Activated CD8-positive, alpha-beta memory T cell treated with anti-CD3 and anti-CD28 coated beads for 36 hours (primary cell): ENCODE data around the gene SDR42E2. TPM values are rescaled to one million over a fixed set of nuclear protein-coding genes. Genes with fewer than 3 reads are reported as not detected.
"Not testable (repeated sequence)": the region's sequence is repeated elsewhere in the genome, so short reads cannot be mapped to it uniquely, and the experiment has no call there.

Experiments used
- CTCF ChIA-PET: fragments of 350-600 bp; sonication (Branson Sonifier 250); formaldehyde crosslinking; loops from one replicate; lab custom pipeline; 2021; ENCODE audit warnings: antibody characterized with exemption; lab: Charles Lee
- POLR2A ChIA-PET: fragments of 350-600 bp; sonication (Branson Sonifier 250); formaldehyde crosslinking; loops from one replicate; lab custom pipeline; 2021; ENCODE audit warnings: antibody characterized with exemption; lab: Charles Lee
- total RNA-seq, 2 experiments: library from RNA; stranded (reverse); gene quantifications; one replicate each; pipeline ENCODE4 v1.2.3, GENCODE V29; 2021

Gene SDR42E2
- not detected for total RNA-seq

DNA sequence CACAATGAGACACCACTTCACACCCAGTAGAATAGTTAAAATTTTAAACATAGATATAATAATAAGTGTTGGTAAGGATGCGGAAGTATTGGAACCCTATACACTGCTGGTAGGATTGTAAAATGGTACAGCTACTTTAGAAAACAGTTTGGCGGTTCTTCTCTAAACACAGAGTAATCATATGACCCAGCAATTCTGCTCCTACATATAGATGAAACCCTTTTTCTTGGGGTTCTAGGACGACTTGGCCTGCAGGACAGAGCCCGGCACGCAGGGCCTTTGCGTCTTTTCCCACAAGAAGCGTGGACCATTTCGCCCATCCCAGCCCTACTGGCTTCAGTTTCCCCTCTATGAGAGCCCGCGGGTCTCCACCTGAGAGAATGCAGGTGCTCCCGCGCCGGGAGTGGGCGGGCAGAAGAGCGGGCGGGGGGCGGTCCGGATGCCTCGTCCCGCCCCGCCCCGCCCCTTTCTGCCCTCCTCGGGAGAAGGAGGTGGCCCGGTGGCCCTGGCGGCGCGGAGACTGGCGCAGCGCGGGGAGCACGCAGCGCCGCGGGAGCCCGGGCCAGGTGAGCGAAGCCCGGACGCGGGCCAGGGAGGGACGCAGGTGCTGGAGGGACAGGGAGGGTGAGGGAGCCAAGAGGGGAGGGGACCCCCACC is at the start of gene SDR42E2:
TSS of gene SDR42E2 (plus strand) at position 508 of the 657 bp plus-strand sequence. CDS start 3,077 bp downstream, outside the sequence.
- CTCF ChIA-PET = no interaction called here

GRCh38 chr16:22116095-22116700 is 46.1 kb upstream of the SDR42E2 start:
- ChIA-PET CTCF (no interaction called here), POLR2A (no interaction called here)

More for the DNA sequence above, at the start of gene SDR42E2:
- POLR2A ChIA-PET = no interaction called here

- POLR2A ChIA-PET = no interaction called here
- CTCF ChIA-PET = no interaction called here
Observed at GRCh38 chr16:22117609-22118008, 44.7 kb upstream of the SDR42E2 start.

DNA sequence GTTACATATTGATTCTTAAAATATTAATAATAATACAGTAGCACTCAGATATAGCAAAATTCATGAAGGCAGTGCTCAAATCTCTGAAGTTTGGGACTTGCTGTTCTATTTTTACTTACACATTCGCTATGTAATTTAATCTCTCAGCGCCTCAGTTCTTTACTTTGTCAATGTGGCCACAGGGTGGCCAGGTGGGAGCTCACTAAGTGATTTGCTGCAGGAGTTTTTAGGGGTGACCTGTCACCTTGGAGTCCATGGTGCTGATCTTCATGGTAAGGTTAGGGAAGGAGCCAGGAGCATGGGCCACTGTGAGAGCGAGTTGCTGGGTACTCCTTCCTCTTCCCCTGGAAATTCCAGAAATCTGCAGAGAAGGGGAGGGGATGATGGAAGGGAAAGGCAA is 41.9 kb upstream of the SDR42E2 start:
- ChIA-PET CTCF (no interaction called here), POLR2A (interaction anchor here (0.6 kb wide), 1 partner anchor 22 kb away, joined by 3 read pairs; no protein-coding TSS in a partner anchor)

DNA sequence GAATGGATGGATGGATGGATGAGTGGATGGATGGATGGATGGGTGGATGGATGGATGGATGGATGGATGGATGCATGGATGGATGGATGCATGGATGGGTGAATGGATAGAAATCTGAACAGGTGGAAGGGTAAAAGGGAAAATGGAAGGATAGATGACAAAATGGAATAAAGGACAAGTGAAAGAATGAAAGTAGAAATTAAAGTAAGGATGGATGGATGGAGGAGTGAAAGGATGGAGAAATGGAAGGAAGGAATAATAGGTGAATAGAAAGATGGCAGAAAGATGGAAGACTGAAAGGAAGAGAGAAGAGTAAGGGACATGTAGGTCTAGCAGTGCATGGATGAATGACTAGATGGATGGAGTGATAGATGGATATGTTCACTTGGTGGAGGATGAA is 40.1 kb upstream of the SDR42E2 start:
- ChIA-PET CTCF (interaction anchor here (0.9 kb wide), 1 partner anchor 20 kb away, joined by 3 read pairs; no protein-coding TSS in a partner anchor), POLR2A (no interaction called here)

- POLR2A ChIA-PET = no interaction called here
Observed at GRCh38 chr16:22123146-22123545, 39.2 kb upstream of the SDR42E2 start.

GRCh38 chr16:22123759-22124490 is 38.4 kb upstream of the SDR42E2 start:
- ChIA-PET CTCF (no interaction called here), POLR2A (no interaction called here)

More at GRCh38 chr16:22123146-22123545, 39.2 kb upstream of the SDR42E2 start:
- CTCF ChIA-PET = no interaction called here

- CTCF ChIA-PET = no interaction called here
- POLR2A ChIA-PET = no interaction called here
Observed at GRCh38 chr16:22124583-22125284, 37.6 kb upstream of the SDR42E2 start.

GRCh38 chr16:22126037-22126558 is 36.2 kb upstream of the SDR42E2 start:
- ChIA-PET POLR2A (no interaction called here), CTCF (no interaction called here)

DNA sequence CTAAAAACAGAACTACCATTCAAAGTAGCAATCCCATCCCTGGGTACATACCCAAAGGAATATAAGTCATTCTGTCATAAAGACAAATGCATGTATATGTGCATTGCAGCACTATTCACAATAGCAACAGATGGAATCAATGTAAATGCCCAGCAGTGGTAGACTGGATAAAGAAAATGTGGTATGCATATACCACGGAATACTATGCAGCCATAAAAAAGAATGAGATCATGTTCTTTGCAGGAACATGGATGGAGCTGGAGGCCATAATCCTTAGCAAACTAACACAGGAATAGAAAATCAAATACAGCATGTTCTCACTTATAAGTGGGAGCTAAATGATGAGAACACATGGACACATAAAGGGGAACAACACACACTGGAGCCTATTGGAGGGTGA is 33.8 kb upstream of the SDR42E2 start:
- POLR2A ChIA-PET, CTCF ChIA-PET: not testable (repeated sequence)

- POLR2A ChIA-PET = no interaction called here
Observed at GRCh38 chr16:22130528-22130927, 31.8 kb upstream of the SDR42E2 start.

DNA sequence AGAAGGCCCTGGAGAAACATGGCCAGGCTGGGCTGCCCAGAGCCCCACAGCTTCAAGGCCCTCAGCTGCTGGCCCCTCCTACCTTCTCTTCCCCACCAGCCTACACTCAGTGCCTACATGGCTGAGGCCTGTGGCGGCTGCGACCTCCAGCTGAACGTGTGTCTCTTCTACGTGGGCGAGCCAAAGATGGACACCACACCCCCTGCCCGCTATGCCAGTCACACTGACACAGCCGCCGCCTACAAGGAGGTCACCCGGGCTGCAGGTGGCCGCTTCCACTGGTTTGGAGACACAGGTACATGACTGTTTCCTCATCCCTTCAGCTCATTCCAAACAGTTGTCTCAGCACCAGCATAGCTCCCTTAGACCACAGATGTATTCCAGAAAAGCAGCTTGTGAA is 29.5 kb upstream of the SDR42E2 start:
- CTCF ChIA-PET = no interaction called here
- POLR2A ChIA-PET = interaction anchor here (0.7 kb wide), 1 partner anchor 22 kb away, joined by 4 read pairs; no protein-coding TSS in a partner anchor

More at GRCh38 chr16:22130528-22130927, 31.8 kb upstream of the SDR42E2 start:
- CTCF ChIA-PET = no interaction called here

DNA sequence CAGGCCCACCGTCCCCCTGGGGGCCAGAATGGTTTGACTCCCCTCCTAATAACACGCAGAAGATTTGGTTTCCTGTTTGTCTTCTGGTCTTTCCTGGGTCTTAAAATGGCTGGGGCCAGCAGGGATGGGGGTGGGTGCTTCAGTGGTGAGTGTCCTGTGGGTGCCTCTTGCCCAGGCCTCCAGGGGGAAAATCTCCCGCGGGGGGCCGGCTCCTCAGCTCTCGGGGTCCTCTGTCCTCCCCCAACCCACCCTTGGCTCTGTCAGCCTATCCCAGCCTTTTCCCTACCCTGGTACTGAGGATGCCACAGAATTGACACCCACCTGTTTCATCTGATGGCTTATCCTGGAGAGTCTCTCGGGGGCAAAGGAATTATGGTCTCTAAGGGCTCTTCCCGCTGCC is 23.8 kb upstream of the SDR42E2 start:
- ChIA-PET POLR2A (no interaction called here), CTCF (no interaction called here)

GRCh38 chr16:22139008-22139407 is 23.3 kb upstream of the SDR42E2 start:
- POLR2A ChIA-PET = no interaction called here
- CTCF ChIA-PET = no interaction called here

DNA sequence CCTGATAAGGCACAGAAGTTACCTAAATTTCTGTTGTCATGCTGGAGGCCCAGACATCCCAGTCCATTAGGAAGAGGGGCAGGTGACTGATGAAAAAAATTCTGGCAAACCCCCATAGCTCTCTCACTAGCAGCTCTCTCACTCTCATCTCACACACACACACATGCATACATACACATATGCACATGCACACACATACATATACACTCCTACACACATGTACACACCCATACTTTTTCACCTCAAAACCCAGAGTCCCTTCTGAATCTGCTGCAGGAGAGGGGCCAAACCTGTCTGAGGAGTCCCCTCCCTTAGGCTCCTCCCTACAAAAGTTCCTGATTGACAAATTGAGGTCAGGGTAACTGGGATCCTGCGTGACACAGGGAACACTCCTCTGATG is 22.6 kb upstream of the SDR42E2 start:
- ChIA-PET CTCF (no interaction called here), POLR2A (no interaction called here)

GRCh38 chr16:22141767-22142166 is 20.5 kb upstream of the SDR42E2 start:
- CTCF ChIA-PET = no interaction called here
- POLR2A ChIA-PET = no interaction called here

DNA sequence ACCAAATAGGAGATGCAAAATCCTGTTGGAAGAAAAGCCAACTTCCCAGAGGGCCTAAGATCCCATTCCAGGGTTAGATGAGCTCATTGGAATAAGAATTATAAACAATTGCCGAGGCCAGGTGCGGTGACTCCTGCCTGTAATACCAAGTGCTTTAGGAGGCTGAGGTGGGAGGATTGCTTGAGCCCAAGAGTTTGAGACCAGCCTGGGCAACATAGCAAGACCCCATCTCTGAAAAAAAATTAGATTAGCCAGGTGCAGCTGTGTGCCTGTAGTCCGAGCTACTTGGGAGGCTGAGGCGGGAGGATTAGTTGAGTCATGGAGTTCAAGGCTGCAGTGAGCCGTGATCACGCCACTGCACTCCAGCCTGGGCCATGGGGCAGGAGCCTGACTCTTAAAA is 17.8 kb upstream of the SDR42E2 start:
- ChIA-PET POLR2A (no interaction called here), CTCF (no interaction called here)

- POLR2A ChIA-PET = no interaction called here
- CTCF ChIA-PET = no interaction called here
Observed at GRCh38 chr16:22147853-22148252, 14.5 kb upstream of the SDR42E2 start.

GRCh38 chr16:22151246-22151998 is 10.9 kb upstream of the SDR42E2 start:
- CTCF ChIA-PET = no interaction called here

More at GRCh38 chr16:22151246-22151998, 10.9 kb upstream of the SDR42E2 start:
- POLR2A ChIA-PET = no interaction called here
